GDM1 (cell line): ENCODE measurements around the gene MCOLN1.

Source experiments
- DNase-seq: peaks from one replicate; lab custom pipeline; 2025; lab: John Stamatoyannopoulos, UW

Gene MCOLN1

GRCh38 chr19:7522072-7522922 is at the start of gene MCOLN1:
Gene MCOLN1 (plus strand): TSS chr19:7522624. CDS start chr19:7522751, 127 bp downstream.
- DNase-seq: peak; percentile 96

- no peak for DNase-seq
Observed at GRCh38 chr19:7475665-7476064, 46.8 kb upstream of the MCOLN1 start.

- DNase-seq: no peak
Observed at GRCh38 chr19:7476241-7476640, 46.2 kb upstream of the MCOLN1 start.

GRCh38 chr19:7476777-7477494 is 45.5 kb upstream of the MCOLN1 start:
- DNase-seq: no peak

GRCh38 chr19:7477758-7478157 is 44.7 kb upstream of the MCOLN1 start:
- no peak for DNase-seq

GRCh38 chr19:7478173-7478842 is 44.1 kb upstream of the MCOLN1 start:
- no peak for DNase-seq

- DNase-seq: no peak
Observed at GRCh38 chr19:7478843-7479227, 43.6 kb upstream of the MCOLN1 start.

GRCh38 chr19:7480222-7480969 is 42.0 kb upstream of the MCOLN1 start:
- DNase-seq: no peak

- DNase-seq: no peak
Observed at GRCh38 chr19:7480970-7481255, 41.5 kb upstream of the MCOLN1 start.

- no peak for DNase-seq
Observed at GRCh38 chr19:7482584-7483439, 39.6 kb upstream of the MCOLN1 start.

- DNase-seq: no peak
Observed at GRCh38 chr19:7483720-7484201, 38.7 kb upstream of the MCOLN1 start.

- no peak for DNase-seq
Observed at GRCh38 chr19:7486923-7487322, 35.5 kb upstream of the MCOLN1 start.

- peak; percentile 82 for DNase-seq
Observed at GRCh38 chr19:7488736-7489353, 33.6 kb upstream of the MCOLN1 start, which contains the start of gene PEX11G. Gene PEX11G (minus strand): TSS chr19:7489035. CDS start chr19:7489010, 25 bp downstream.

GRCh38 chr19:7489609-7490044 is 32.8 kb upstream of the MCOLN1 start:
- DNase-seq: no peak

GRCh38 chr19:7492142-7492541 is 30.3 kb upstream of the MCOLN1 start:
- DNase-seq: no peak

GRCh38 chr19:7492558-7492957 is 29.9 kb upstream of the MCOLN1 start:
- no peak for DNase-seq

GRCh38 chr19:7494416-7495098 is 27.9 kb upstream of the MCOLN1 start:
- DNase-seq: no peak

GRCh38 chr19:7497292-7497691 is 25.1 kb upstream of the MCOLN1 start:
- no peak for DNase-seq

- no peak for DNase-seq
Observed at GRCh38 chr19:7500811-7501450, 21.5 kb upstream of the MCOLN1 start.
